SW480 (cell line): ENCODE data around the gene WNT9A.

ENCODE experiments used
- DNase-seq: peaks from one replicate; pipeline ENCODE4 v3.0.0-alpha.2; 2016; ENCODE audit warnings: low spot score

WNT9A gene

GRCh38 chr1:227924168-227924832, 23.4 kb downstream of the WNT9A start:
- no peak for DNase-seq

GRCh38 chr1:227923353-227924167, 24.2 kb downstream of the WNT9A start:
- DNase-seq: no peak

GRCh38 chr1:227922501-227923352, 25.0 kb downstream of the WNT9A start:
- no peak for DNase-seq

GRCh38 chr1:227921461-227922185, 26.1 kb downstream of the WNT9A start:
- DNase-seq: no peak

GRCh38 chr1:227920896-227921295, 26.8 kb downstream of the WNT9A start:
- DNase-seq: no peak

- no peak for DNase-seq
Observed at GRCh38 chr1:227920426-227920825, 27.3 kb downstream of the WNT9A start.

GRCh38 chr1:227919906-227920305, 27.8 kb downstream of the WNT9A start:
- no peak for DNase-seq

GRCh38 chr1:227918736-227919135, 29.0 kb downstream of the WNT9A start:
- no peak for DNase-seq

GRCh38 chr1:227918083-227918700, 29.5 kb downstream of the WNT9A start:
- DNase-seq: no peak

- no peak for DNase-seq
Observed at GRCh38 chr1:227917081-227917950, 30.4 kb downstream of the WNT9A start.

- DNase-seq: no peak
Observed at GRCh38 chr1:227916655-227917054, 31.1 kb downstream of the WNT9A start.

- DNase-seq: no peak
Observed at GRCh38 chr1:227915564-227916553, 31.9 kb downstream of the WNT9A start.

- DNase-seq: no peak
Observed at GRCh38 chr1:227914801-227915563, 32.8 kb downstream of the WNT9A start.

GRCh38 chr1:227913764-227914721, 33.7 kb downstream of the WNT9A start:
- DNase-seq: no peak

GRCh38 chr1:227913396-227913763, 34.4 kb downstream of the WNT9A start:
- no peak for DNase-seq

- no peak for DNase-seq
Observed at GRCh38 chr1:227912866-227913265, 34.9 kb downstream of the WNT9A start.

GRCh38 chr1:227911376-227911775, 36.4 kb downstream of the WNT9A start:
- no peak for DNase-seq
